Measurements from ENCODE around the gene GFRA4. TPM values are rescaled to one million over a fixed set of nuclear protein-coding genes. Genes with fewer than 3 reads are reported as not detected.

GFRA4 gene
- total and polyA plus RNA-seq, 2 donors (not counting 1 experiment from before 2014, with no cell fraction given): not detected

DNA sequence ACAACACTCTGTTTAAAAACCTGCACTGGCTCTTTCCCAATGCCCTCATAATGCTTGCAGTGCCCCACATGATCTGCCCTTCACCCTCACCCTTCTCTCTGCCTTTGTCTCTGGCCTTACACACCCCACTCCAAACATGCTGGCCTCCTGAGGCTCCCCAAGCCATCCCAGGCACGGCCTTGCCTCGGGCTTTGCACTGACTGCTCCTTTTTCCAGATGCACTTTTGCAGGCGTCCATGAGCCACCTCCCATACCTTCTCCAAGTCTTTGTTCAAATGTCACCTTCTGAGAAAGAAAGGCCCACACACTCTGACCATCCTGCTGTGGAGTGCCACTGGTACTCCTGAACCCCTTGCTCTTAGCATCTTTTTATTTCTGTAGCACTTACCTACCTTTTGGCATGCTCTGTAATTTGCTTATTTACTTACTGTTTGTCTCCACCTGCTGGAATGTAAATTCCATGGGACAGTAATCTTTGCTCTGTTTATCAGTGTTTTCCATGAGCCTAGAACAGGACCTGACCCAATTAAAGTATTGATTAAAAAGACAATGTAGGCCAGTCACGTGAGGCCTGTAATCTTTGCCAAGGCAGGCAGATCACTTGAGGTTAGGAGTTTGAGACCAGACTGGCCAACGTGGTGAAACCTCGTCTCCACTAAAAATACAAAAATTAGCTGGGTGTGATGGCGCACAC, 30.7 kb downstream of the GFRA4 start:
- TF ChIP-seq, protein P1, sequence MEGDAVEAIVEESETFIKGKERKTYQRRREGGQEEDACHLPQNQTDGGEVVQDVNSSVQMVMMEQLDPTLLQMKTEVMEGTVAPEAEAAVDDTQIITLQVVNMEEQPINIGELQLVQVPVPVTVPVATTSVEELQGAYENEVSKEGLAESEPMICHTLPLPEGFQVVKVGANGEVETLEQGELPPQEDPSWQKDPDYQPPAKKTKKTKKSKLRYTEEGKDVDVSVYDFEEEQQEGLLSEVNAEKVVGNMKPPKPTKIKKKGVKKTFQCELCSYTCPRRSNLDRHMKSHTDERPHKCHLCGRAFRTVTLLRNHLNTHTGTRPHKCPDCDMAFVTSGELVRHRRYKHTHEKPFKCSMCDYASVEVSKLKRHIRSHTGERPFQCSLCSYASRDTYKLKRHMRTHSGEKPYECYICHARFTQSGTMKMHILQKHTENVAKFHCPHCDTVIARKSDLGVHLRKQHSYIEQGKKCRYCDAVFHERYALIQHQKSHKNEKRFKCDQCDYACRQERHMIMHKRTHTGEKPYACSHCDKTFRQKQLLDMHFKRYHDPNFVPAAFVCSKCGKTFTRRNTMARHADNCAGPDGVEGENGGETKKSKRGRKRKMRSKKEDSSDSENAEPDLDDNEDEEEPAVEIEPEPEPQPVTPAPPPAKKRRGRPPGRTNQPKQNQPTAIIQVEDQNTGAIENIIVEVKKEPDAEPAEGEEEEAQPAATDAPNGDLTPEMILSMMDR (conservative IDR thresholded peaks at IDR 0.05 in 1 of 2, IDR thresholded peaks at IDR 0.05 in 1 of 2; ENCODE audit: low read depth in 1 of 2, low read length in 2 of 2): no peak
- no peak for TF ChIP-seq EZH2 (IDR thresholded peaks at IDR 0.05; ENCODE audit: low read length, missing control alignments)
- DNase-seq (ENCODE audit: low read depth in 2 of 2): no peak

DNA sequence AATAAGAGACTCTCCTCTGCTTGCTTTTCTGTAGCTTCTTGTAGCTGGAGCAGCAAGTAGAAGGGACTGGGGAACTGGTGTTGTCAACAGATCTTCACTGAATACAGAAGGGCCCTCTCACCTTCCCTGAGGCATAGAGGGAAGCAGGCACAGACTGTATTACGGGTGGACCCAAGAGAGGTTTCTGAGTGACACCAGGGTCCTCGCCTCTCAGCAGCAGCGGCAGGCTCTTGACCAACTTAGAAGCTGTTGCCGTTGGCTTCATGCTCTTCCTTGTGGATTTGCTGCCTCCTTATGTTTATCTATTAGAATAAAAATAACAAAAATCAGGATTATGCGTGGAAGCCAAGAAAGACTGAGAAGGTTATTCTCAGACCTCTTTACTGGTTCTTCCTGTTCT, 31.7 kb downstream of the GFRA4 start:
- H3K27ac ChIP-seq (ENCODE audit: insufficient read depth, low read length): no peak overlapping the region
- no peaks in the 10 kb centered on the region for H3K9me3 ChIP-seq (ENCODE audit: control insufficient read depth, insufficient read depth, low read depth, low read length)
- no peaks in the 10 kb centered on the region for H3K4me1 ChIP-seq (ENCODE audit: control insufficient read depth, extremely low read depth, insufficient read depth, low read length)
- H3K4me2 ChIP-seq (ENCODE audit: extremely low read depth, insufficient read depth, low read length): no peak overlapping the region
- no peak for TF ChIP-seq EZH2 (IDR thresholded peaks at IDR 0.05; ENCODE audit: low read length, missing control alignments)
- TF ChIP-seq, protein P1 (conservative IDR thresholded peaks at IDR 0.05 in 1 of 2, IDR thresholded peaks at IDR 0.05 in 1 of 2; ENCODE audit: low read depth in 1 of 2, low read length in 2 of 2): no peak
- H2AFZ ChIP-seq (ENCODE audit: low read length): no peak overlapping the region
- no peak for DNase-seq (ENCODE audit: low read depth in 2 of 2)
- H4K20me1 ChIP-seq (ENCODE audit: control insufficient read depth, extremely low read depth, insufficient read depth, low read length): no peaks in the 10 kb centered on the region
- no peaks in the 10 kb centered on the region for H3K79me2 ChIP-seq (ENCODE audit: control insufficient read depth, insufficient read depth, low read length)
- H3K27me3 ChIP-seq (ENCODE audit: control insufficient read depth, insufficient read depth, low read length): no peaks in the 10 kb centered on the region
- no peak overlapping the region for H3K4me3 ChIP-seq (replicated peaks in 1 of 4; ENCODE audit: control extremely low read depth in 1 of 4, insufficient read depth in 1 of 4, low read depth in 3 of 4, low read length in 4 of 4)
- H3K36me3 ChIP-seq (ENCODE audit: control insufficient read depth, insufficient read depth, low read length): no peaks in the 10 kb centered on the region
- H3K9ac ChIP-seq (ENCODE audit: insufficient read depth, low read length): no peak overlapping the region

More for the DNA sequence above, 30.7 kb downstream of the GFRA4 start:
- no peak overlapping the region for H3K4me2 ChIP-seq (ENCODE audit: extremely low read depth, insufficient read depth, low read length)
- H3K4me3 ChIP-seq (replicated peaks in 1 of 4; ENCODE audit: control extremely low read depth in 1 of 4, insufficient read depth in 1 of 4, low read depth in 3 of 4, low read length in 4 of 4): no peak overlapping the region
- H4K20me1 ChIP-seq (ENCODE audit: control insufficient read depth, extremely low read depth, insufficient read depth, low read length): no peaks in the 10 kb centered on the region
- no peaks in the 10 kb centered on the region for H3K4me1 ChIP-seq (ENCODE audit: control insufficient read depth, extremely low read depth, insufficient read depth, low read length)
- H3K36me3 ChIP-seq (ENCODE audit: control insufficient read depth, insufficient read depth, low read length): no peaks in the 10 kb centered on the region
- H3K9ac ChIP-seq (ENCODE audit: insufficient read depth, low read length): peak overlapping the region; percentile 7
- no peaks in the 10 kb centered on the region for H3K9me3 ChIP-seq (ENCODE audit: control insufficient read depth, insufficient read depth, low read depth, low read length)
- H3K27me3 ChIP-seq (ENCODE audit: control insufficient read depth, insufficient read depth, low read length): no peaks in the 10 kb centered on the region
- H3K79me2 ChIP-seq (ENCODE audit: control insufficient read depth, insufficient read depth, low read length): no peaks in the 10 kb centered on the region
- H2AFZ ChIP-seq (ENCODE audit: low read length): no peak overlapping the region
- H3K27ac ChIP-seq (ENCODE audit: insufficient read depth, low read length): no peak overlapping the region

DNA sequence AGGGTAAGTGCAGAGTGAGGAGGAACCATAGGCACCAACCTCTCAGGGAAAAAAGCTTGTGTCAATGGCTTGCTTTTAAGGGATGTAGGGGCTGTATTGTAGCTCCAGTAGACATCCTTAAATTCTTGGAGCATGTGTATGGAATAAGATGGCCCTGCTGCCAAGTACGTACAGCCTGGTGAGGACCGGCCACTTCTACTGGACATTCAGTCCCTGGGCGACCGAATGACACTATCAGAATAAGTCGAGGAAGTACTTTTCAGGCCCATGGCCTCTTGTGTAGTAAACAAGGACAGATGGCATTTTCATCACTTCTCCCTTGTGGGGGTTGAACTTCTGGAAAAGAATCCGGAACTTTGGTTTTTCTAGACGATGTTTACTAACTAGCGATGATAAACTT, 32.8 kb downstream of the GFRA4 start:
- H3K9ac ChIP-seq (ENCODE audit: insufficient read depth, low read length): no peak overlapping the region
- H3K4me2 ChIP-seq (ENCODE audit: extremely low read depth, insufficient read depth, low read length): no peak overlapping the region
- no peak overlapping the region for H2AFZ ChIP-seq (ENCODE audit: low read length)
- no peaks in the 10 kb centered on the region for H3K4me1 ChIP-seq (ENCODE audit: control insufficient read depth, extremely low read depth, insufficient read depth, low read length)
- no peaks in the 10 kb centered on the region for H3K79me2 ChIP-seq (ENCODE audit: control insufficient read depth, insufficient read depth, low read length)
- H3K27me3 ChIP-seq (ENCODE audit: control insufficient read depth, insufficient read depth, low read length): no peaks in the 10 kb centered on the region
- H3K36me3 ChIP-seq (ENCODE audit: control insufficient read depth, insufficient read depth, low read length): no peaks in the 10 kb centered on the region
- H3K9me3 ChIP-seq (ENCODE audit: control insufficient read depth, insufficient read depth, low read depth, low read length): no peaks in the 10 kb centered on the region
- H3K27ac ChIP-seq (ENCODE audit: insufficient read depth, low read length): no peak overlapping the region
- no peak overlapping the region for H3K4me3 ChIP-seq (replicated peaks in 1 of 4; ENCODE audit: control extremely low read depth in 1 of 4, insufficient read depth in 1 of 4, low read depth in 3 of 4, low read length in 4 of 4)
- no peaks in the 10 kb centered on the region for H4K20me1 ChIP-seq (ENCODE audit: control insufficient read depth, extremely low read depth, insufficient read depth, low read length)
- no peak for DNase-seq (ENCODE audit: low read depth in 2 of 2)
- no peak for TF ChIP-seq EZH2 (IDR thresholded peaks at IDR 0.05; ENCODE audit: low read length, missing control alignments)
- TF ChIP-seq, protein P1 (conservative IDR thresholded peaks at IDR 0.05 in 1 of 2, IDR thresholded peaks at IDR 0.05 in 1 of 2; ENCODE audit: low read depth in 1 of 2, low read length in 2 of 2): no peak

Measured in fibroblast of lung (primary cell).